Measurements from ENCODE around the gene ATXN8OS.

The ATXN8OS gene

DNA sequence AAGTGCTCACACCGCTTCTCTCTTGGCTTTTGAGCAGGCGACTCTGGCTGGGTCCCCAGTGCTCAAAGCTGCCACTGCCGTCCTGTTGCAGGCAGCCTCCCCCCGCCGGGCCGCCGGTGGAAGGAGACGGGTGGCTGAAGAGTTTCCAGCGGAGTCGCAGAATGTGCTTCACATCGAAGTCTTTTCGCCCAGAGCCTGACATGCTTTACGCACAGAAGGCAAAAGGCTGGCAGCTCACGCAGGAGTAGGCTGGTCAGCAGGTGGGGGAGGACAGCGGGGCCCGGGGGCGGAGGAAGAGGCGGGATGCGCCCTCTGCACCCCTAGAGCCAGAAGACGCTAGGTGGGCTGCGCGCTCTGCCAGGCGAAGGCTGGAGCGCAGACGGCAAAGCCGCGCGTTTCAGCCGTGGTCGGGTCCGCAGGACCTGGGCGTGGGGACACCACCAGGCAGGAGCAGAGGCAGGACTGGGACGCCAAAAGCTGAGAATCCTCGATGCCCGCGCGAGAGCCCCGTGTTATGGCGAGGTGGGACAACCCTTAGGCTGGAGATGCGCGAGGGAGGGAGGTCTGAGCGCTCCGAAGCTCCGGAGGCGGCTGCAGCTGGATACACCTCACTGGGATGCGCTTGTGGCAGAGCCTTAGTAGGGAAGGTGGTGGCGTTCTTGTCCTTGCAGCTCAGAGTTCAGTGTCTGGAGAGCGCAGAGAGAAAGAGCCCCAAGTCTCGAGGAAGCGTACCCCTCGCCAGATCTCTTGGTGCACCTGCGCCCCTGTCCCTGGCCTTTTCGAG is at the start of gene ATXN8OS:
Gene ATXN8OS (plus strand): TSS at position 329 of the 784 bp plus-strand sequence.
- Mint-ChIP-seq H3K27ac (no peak within 1 kb of the TSS), H3K4me3 (peak within 1 kb of the TSS; percentile 83 to 86 (median 85)), H3K36me3 (ENCODE audit: low read depth) (no peaks in the 10 kb centered on the region), H3K9me3 (no peaks in the 10 kb centered on the region), H3K27me3 (ENCODE audit: low read depth) (peaks cover 35% of the 10 kb centered on the region), H3K4me1 (no peaks in the 10 kb centered on the region)
- TF ChIP-seq, protein P1, sequence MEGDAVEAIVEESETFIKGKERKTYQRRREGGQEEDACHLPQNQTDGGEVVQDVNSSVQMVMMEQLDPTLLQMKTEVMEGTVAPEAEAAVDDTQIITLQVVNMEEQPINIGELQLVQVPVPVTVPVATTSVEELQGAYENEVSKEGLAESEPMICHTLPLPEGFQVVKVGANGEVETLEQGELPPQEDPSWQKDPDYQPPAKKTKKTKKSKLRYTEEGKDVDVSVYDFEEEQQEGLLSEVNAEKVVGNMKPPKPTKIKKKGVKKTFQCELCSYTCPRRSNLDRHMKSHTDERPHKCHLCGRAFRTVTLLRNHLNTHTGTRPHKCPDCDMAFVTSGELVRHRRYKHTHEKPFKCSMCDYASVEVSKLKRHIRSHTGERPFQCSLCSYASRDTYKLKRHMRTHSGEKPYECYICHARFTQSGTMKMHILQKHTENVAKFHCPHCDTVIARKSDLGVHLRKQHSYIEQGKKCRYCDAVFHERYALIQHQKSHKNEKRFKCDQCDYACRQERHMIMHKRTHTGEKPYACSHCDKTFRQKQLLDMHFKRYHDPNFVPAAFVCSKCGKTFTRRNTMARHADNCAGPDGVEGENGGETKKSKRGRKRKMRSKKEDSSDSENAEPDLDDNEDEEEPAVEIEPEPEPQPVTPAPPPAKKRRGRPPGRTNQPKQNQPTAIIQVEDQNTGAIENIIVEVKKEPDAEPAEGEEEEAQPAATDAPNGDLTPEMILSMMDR (IDR thresholded peaks at IDR 0.05; ENCODE audit: unreplicated experiment in 3 of 3), result no peak

DNA sequence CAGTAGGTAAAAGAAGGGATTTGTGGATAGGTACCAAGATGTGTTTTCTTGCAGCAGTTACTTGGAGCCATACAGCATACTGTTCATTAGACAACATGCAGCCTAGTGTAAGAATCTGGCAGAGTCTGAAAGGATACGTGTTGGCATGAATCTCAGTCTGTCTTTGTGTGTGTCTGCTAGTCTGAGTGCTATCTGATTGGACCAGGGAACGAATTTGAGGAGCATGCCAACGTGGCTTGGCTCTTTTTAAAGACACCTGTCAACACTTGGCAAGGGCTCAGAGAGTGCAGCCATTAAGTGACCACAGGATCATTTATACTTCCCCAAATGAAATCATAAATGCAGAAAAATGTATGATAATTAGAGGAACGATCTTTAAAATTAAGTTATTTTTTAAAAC is 27.6 kb upstream of the ATXN8OS start:
- Mint-ChIP-seq H3K9me3 (no peaks in the 10 kb centered on the region), H3K4me3 (no peak overlapping the region), H3K4me1 (no peaks in the 10 kb centered on the region), H3K27ac (peak overlapping the region in 1 of 3 experiments; percentile 7), H3K27me3 (ENCODE audit: low read depth) (no peaks in the 10 kb centered on the region), H3K36me3 (ENCODE audit: low read depth) (no peaks in the 10 kb centered on the region)
- TF ChIP-seq, protein P1 (IDR thresholded peaks at IDR 0.05; ENCODE audit: unreplicated experiment in 3 of 3), result no peak

DNA sequence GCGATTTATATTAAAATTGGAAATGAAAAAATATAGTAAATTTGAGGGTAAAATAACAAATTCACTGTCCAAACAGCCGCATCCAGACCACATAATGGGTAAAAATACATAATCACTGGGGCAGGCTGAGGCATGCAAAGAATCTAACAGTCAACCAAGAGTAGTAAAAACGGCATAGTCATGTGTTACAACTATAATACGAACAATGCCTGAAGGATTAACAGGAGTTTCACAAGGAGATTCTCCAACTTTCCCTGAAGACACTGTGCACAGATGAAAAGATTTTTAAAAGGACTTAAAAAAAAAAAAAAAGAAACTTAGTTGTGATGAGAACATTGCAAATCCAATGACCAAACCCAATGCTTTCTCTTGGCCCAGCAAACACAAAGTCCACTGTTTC is 20.4 kb upstream of the ATXN8OS start:
- Mint-ChIP-seq H3K27ac (no peak overlapping the region), H3K4me1 (peaks cover 7% of the 10 kb centered on the region), H3K9me3 (no peaks in the 10 kb centered on the region), H3K4me3 (no peak overlapping the region), H3K27me3 (ENCODE audit: low read depth) (no peaks in the 10 kb centered on the region), H3K36me3 (ENCODE audit: low read depth) (no peaks in the 10 kb centered on the region)
- TF ChIP-seq, protein P1 (IDR thresholded peaks at IDR 0.05; ENCODE audit: unreplicated experiment in 3 of 3), result no peak

DNA sequence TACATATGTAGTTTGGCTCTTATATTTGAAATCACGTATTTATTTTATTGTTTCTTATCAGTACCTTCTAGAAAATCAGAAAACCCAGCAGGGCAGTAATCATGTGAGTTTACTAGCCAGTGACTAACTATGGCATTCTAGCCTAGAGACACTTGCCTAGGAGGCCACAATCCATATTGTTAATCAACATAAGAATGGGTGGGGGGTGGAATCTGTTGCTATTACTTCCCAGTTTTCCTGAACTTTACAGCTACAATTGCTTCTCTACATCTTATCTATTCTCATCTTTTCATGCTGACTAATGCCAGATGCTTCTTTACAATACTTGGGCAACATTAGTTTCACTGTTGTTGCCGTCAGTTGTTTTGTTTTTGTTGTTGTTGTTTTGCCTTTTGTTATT is 18.7 kb upstream of the ATXN8OS start:
- TF ChIP-seq, protein P1 (IDR thresholded peaks at IDR 0.05; ENCODE audit: unreplicated experiment in 3 of 3), result no peak
- H3K4me3 Mint-ChIP-seq, result no peak overlapping the region

DNA sequence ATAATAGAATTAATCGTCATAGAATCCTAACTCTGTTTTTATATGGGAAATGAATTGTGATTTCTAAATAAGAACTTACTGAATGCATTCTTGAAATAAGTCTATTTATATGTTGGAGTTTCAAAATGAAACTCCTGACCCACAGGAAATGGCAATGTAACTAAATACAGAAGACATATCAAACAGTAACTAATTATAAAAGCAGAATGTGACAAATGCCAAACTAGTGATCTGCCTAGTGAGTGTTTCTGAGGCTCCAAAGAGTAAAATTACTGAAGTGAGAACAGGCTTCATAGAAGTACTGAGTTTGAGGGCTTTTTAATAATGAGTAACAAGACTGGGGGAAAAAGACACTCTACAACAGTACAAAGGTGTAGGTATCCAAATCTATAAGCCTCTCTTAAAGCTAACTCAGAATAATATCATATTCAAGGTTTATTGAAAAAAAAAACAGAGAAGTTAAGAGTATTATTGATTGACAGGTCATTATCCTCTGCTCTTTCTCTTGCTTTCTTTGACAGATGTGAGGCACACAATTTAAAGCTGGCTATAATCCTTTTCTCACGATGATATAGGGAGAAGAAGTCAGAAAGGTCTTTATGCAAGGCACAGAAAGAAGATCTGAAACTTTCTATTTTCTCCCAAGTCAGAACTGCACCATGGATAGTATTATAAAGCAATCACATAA is 17.4 kb upstream of the ATXN8OS start:
- Mint-ChIP-seq H3K27ac (peak overlapping the region; percentile 68 to 96 (median 80)), H3K4me1 (peaks cover 7% of the 10 kb centered on the region), H3K4me3 (no peak overlapping the region), H3K9me3 (no peaks in the 10 kb centered on the region), H3K36me3 (ENCODE audit: low read depth) (no peaks in the 10 kb centered on the region), H3K27me3 (ENCODE audit: low read depth) (no peaks in the 10 kb centered on the region)
- TF ChIP-seq, protein P1 (IDR thresholded peaks at IDR 0.05; ENCODE audit: unreplicated experiment in 3 of 3), result no peak

More for the DNA sequence above, 18.7 kb upstream of the ATXN8OS start:
- Mint-ChIP-seq H3K27me3 (ENCODE audit: low read depth) (no peaks in the 10 kb centered on the region), H3K4me1 (peaks cover 7% of the 10 kb centered on the region), H3K36me3 (ENCODE audit: low read depth) (no peaks in the 10 kb centered on the region), H3K9me3 (no peaks in the 10 kb centered on the region), H3K27ac (peak overlapping the region; percentile 23 to 77 (median 57))
